Measurements from ENCODE around the gene CABP4. TPM values are rescaled to one million over a fixed set of nuclear protein-coding genes. Genes with fewer than 3 reads are reported as not detected.
A peak's percentile ranks its signal among the peaks of the same experiment; 100 is the strongest.

The CABP4 gene
- total and polyA plus RNA-seq, 2 donors (not counting 1 experiment from before 2014, with no cell fraction given): 3.2 to 5.2 TPM

- intact Hi-C loops (cut with micrococcal nuclease): no loop called here
- no peak for ATAC-seq (ENCODE audit: low read depth)
- peak; percentile 70 for DNase-seq
- Mint-ChIP-seq H3K27me3 (no peaks in the 10 kb centered on the region), H3K9me3 (ENCODE audit: insufficient read depth) (no peaks in the 10 kb centered on the region), H3K4me3 (peak overlapping the region; percentile 76), H3K27ac (peak overlapping the region; percentile 92), H3K4me1 (peaks cover 58% of the 10 kb centered on the region)
- Histone ChIP-seq H3K4me3 (ENCODE audit: control extremely low read depth in 1 of 5, extremely low read depth in 1 of 5, insufficient read depth in 1 of 5, low read depth in 2 of 5, low read length in 4 of 5) (peak overlapping the region in 1 of 5 experiments; percentile 4), H4K20me1 (ENCODE audit: control insufficient read depth, insufficient read depth, low read length, poor library complexity, severe bottlenecking) (peaks cover 69% of the 10 kb centered on the region), H3K36me3 (replicated peaks in 1 of 2; ENCODE audit: control extremely low read depth in 1 of 2, control insufficient read depth in 1 of 2, extremely low read depth in 1 of 2, insufficient read depth in 2 of 2, low read length in 1 of 2) (peaks cover 0 to 51% of the 10 kb centered on the region in 2 experiments), H3K27ac (ENCODE audit: low read length in 2 of 2) (peak overlapping the region; percentile 42 to 65), H3K4me1 (ENCODE audit: control insufficient read depth in 2 of 2, insufficient read depth in 2 of 2, low read length in 2 of 2) (peaks cover 38 to 58% of the 10 kb centered on the region in 2 donors), H3K27me3 (replicated peaks in 1 of 4; ENCODE audit: control extremely low read depth in 1 of 4, control insufficient read depth in 3 of 4, insufficient read depth in 4 of 4, low read length in 3 of 4) (no peaks in the 10 kb centered on the region), H3K79me2 (ENCODE audit: control insufficient read depth, insufficient read depth, low read length) (peaks cover 64% of the 10 kb centered on the region), H3K9me3 (ENCODE audit: control extremely low read depth in 1 of 3, control insufficient read depth in 2 of 3, insufficient read depth in 1 of 3, low read length in 2 of 3) (no peaks in the 10 kb centered on the region), H3K4me2 (replicated peaks; ENCODE audit: low read depth, low read length, poor library complexity, severe bottlenecking) (peak overlapping the region; percentile 89), H3K9ac (ENCODE audit: low read length) (no peak overlapping the region), H2AFZ (ENCODE audit: insufficient read depth, low read depth, low read length, poor library complexity, severe bottlenecking) (no peak overlapping the region)
- 59% methylated on average over 16 of the region's 20 CpGs for WGBS (ENCODE audit: insufficient coverage)
- ChIA-PET POLR2A (interaction anchor here (0.6 to 4.9 kb wide), 11 partner anchors 18 to 113 kb away, joined by 3 to 53 read pairs (median 4); partner anchors contain the start of genes CLCF1, PITPNM1, PTPRCAP and RAD9A), CTCF (interaction anchor here (0.6 to 2.1 kb wide), 5 partner anchors 19 to 134 kb away, joined by 3 to 7 read pairs (median 4); partner anchors contain the start of genes POLD4, PPP1CA and PTPRCAP)
- no peak for TF ChIP-seq EZH2 (IDR thresholded peaks at IDR 0.05; ENCODE audit: borderline replicate concordance, insufficient read depth, low read depth, low read length, poor library complexity, severe bottlenecking)
- no peak for TF ChIP-seq CTCF (IDR thresholded peaks at IDR 0.05)
Observed at GRCh38 chr11:67486481-67487195, 31.5 kb downstream of the CABP4 start.

Data from B cell (primary cell).